OCI-LY1 (cell line): ENCODE data around the gene LSAMP.

Source experiments
- EZH2 ChIP-seq: fragments of 200-600 bp; sonication (generic), shearing (Covaris generic); IDR thresholded peaks from 2 replicates; pipeline ENCODE4 v1.8.0; 2017; ENCODE audit warnings: borderline replicate concordance, mixed run types, mild to moderate bottlenecking, antibody characterized with exemption, low read length, moderate library complexity, mixed read lengths
- TF ChIP-seq, protein P1 (sequence below): fragments of 200-600 bp; sonication (generic), shearing (Covaris generic); IDR thresholded peaks from 2 replicates; pipeline ENCODE4 v1.5.1; 2017; ENCODE audit warnings: mild to moderate bottlenecking, antibody characterized with exemption, low read length, moderate library complexity, mixed read lengths

GRCh38 chr3:116160594-116160993, 284.7 kb downstream of the LSAMP start:
- TF ChIP-seq, protein P1, sequence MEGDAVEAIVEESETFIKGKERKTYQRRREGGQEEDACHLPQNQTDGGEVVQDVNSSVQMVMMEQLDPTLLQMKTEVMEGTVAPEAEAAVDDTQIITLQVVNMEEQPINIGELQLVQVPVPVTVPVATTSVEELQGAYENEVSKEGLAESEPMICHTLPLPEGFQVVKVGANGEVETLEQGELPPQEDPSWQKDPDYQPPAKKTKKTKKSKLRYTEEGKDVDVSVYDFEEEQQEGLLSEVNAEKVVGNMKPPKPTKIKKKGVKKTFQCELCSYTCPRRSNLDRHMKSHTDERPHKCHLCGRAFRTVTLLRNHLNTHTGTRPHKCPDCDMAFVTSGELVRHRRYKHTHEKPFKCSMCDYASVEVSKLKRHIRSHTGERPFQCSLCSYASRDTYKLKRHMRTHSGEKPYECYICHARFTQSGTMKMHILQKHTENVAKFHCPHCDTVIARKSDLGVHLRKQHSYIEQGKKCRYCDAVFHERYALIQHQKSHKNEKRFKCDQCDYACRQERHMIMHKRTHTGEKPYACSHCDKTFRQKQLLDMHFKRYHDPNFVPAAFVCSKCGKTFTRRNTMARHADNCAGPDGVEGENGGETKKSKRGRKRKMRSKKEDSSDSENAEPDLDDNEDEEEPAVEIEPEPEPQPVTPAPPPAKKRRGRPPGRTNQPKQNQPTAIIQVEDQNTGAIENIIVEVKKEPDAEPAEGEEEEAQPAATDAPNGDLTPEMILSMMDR = no peak
- no peak for TF ChIP-seq EZH2
